Fibroblast of lung (primary cell): ENCODE results near the gene ZFAND2B. TPM values are rescaled to one million over a fixed set of nuclear protein-coding genes. Genes with fewer than 3 reads are reported as not detected.

ENCODE experiments used
- DNase-seq, 2 donors: peaks; one replicate each; pipeline versions ENCODE4 v3.0.0 to v3.0.0-alpha.2; 2010; ENCODE audit warnings: low read depth in 2 of 2
- H2AFZ ChIP-seq: 2 replicates; pipeline ENCODE4 v1.5.1; 2012; ENCODE audit warnings: low read length, control low read depth, inconsistent platforms
- H3K27ac ChIP-seq: 2 replicates; pipeline ENCODE4 v1.5.1; 2011; ENCODE audit warnings: low read length, control low read depth; ENCODE audit not compliant: insufficient read depth
- H3K27me3 ChIP-seq: 2 replicates; pipeline ENCODE4 v1.5.1; 2011; ENCODE audit warnings: mild to moderate bottlenecking, low read length; ENCODE audit not compliant: control insufficient read depth, insufficient read depth
- H3K36me3 ChIP-seq: 2 replicates; pipeline ENCODE4 v1.5.1; 2011; ENCODE audit warnings: low read length; ENCODE audit not compliant: control insufficient read depth, insufficient read depth
- H3K4me1 ChIP-seq: 2 replicates; pipeline ENCODE4 v1.5.1; 2011; ENCODE audit warnings: low read length; ENCODE audit not compliant: control insufficient read depth, insufficient read depth; ENCODE audit errors: extremely low read depth
- H3K4me2 ChIP-seq: 2 replicates; pipeline ENCODE4 v1.5.1; 2011; ENCODE audit warnings: low read length, control low read depth; ENCODE audit not compliant: insufficient read depth; ENCODE audit errors: extremely low read depth
- H3K4me3 ChIP-seq, 4 experiments: fragments of 200-600 bp in 1 of 4; sonication (generic) in 1 of 4; replicated peaks in 1 of 4; 2 replicates each; pipeline ENCODE4 v1.5.1; 2011 to 2016; ENCODE audit warnings: low read length in 4 of 4, low read depth in 3 of 4, mild to moderate bottlenecking in 3 of 4, control low read depth in 2 of 4, inconsistent platforms in 1 of 4, mixed read lengths in 1 of 4; ENCODE audit not compliant: insufficient read depth in 1 of 4; ENCODE audit errors: control extremely low read depth in 1 of 4
- H3K79me2 ChIP-seq: 2 replicates; pipeline ENCODE4 v1.5.1; 2012; ENCODE audit warnings: mild to moderate bottlenecking, low read length, inconsistent platforms; ENCODE audit not compliant: control insufficient read depth, insufficient read depth
- H3K9ac ChIP-seq: 2 replicates; pipeline ENCODE4 v1.5.1; 2011; ENCODE audit warnings: mild to moderate bottlenecking, low read length, control low read depth; ENCODE audit not compliant: insufficient read depth
- H3K9me3 ChIP-seq: 2 replicates; pipeline ENCODE4 v1.5.1; 2012; ENCODE audit warnings: low read depth, low read length; ENCODE audit not compliant: control insufficient read depth, insufficient read depth
- H4K20me1 ChIP-seq: 2 replicates; pipeline ENCODE4 v1.5.1; 2011; ENCODE audit warnings: low read length; ENCODE audit not compliant: control insufficient read depth, insufficient read depth; ENCODE audit errors: extremely low read depth
- EZH2 ChIP-seq: IDR thresholded peaks from 2 replicates; pipeline ENCODE4 v1.5.1; 2012; ENCODE audit warnings: low read length, control low read depth, mild to moderate bottlenecking; ENCODE audit errors: missing control alignments
- polyA plus RNA-seq, 2 donors: library from polyadenylated mRNA; depleted of rRNA in 1 of 2; stranded (reverse) in 1 of 2; unstranded in 1 of 2; fragments of >200 nt; gene quantifications; 2 replicates each; pipeline ENCODE4 v1.2.1, GENCODE V29; 2011 to 2012; ENCODE audit warnings: missing spikeins in 1 of 2
- total RNA-seq: library from RNA; depleted of rRNA; stranded (reverse); fragments of >200 nt; gene quantifications from 2 replicates; pipeline ENCODE4 v1.2.1, GENCODE V29; 2014
- TF ChIP-seq, protein P1 (sequence below), 2 donors: IDR thresholded peaks in 1 of 2; conservative IDR thresholded peaks in 1 of 2; 1 replicate in 1 of 2; 2 replicates in 1 of 2; pipeline ENCODE4 v1.5.1; 2011 to 2012; ENCODE audit warnings: low read length in 2 of 2, control low read depth in 1 of 2, inconsistent platforms in 1 of 2, low read depth in 1 of 2, mild to moderate bottlenecking in 1 of 2

ZFAND2B gene
- total and polyA plus RNA-seq, 2 donors (not counting 1 experiment from before 2014, with no cell fraction given), result 26.8 to 40.0 TPM

DNA sequence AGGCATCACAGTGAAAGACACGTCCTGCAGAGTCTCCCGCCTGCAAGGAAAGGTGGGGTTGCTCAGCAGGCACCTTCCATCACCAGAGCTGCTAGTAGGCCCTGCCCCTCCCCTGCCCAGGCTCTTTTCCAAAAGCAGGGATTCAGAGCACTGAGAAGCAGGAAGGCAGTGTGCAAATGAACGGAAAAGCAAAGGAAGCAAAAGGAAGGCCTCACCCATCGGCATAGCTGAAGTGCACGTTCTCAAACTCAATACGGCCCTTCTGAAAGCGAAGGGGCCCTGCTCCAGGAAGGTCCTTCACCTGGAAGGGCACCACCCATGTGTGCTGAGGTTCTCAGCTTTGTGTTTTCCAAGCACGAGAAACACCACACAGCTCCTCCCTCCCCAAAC, 6.4 kb downstream of the ZFAND2B start:
- H4K20me1 ChIP-seq, result no peaks in the 10 kb centered on the region
- no peaks in the 10 kb centered on the region for H3K27me3 ChIP-seq
- no peak overlapping the region for H3K9ac ChIP-seq
- no peak overlapping the region for H3K4me2 ChIP-seq
- H2AFZ ChIP-seq, result no peak overlapping the region
- H3K4me1 ChIP-seq, result peaks cover 12% of the 10 kb centered on the region
- TF ChIP-seq, protein P1, sequence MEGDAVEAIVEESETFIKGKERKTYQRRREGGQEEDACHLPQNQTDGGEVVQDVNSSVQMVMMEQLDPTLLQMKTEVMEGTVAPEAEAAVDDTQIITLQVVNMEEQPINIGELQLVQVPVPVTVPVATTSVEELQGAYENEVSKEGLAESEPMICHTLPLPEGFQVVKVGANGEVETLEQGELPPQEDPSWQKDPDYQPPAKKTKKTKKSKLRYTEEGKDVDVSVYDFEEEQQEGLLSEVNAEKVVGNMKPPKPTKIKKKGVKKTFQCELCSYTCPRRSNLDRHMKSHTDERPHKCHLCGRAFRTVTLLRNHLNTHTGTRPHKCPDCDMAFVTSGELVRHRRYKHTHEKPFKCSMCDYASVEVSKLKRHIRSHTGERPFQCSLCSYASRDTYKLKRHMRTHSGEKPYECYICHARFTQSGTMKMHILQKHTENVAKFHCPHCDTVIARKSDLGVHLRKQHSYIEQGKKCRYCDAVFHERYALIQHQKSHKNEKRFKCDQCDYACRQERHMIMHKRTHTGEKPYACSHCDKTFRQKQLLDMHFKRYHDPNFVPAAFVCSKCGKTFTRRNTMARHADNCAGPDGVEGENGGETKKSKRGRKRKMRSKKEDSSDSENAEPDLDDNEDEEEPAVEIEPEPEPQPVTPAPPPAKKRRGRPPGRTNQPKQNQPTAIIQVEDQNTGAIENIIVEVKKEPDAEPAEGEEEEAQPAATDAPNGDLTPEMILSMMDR (conservative IDR thresholded peaks at IDR 0.05 in 1 of 2, IDR thresholded peaks at IDR 0.05 in 1 of 2; ENCODE audit: low read depth in 1 of 2, low read length in 2 of 2), result no peak
- TF ChIP-seq EZH2, result no peak
- H3K79me2 ChIP-seq, result no peaks in the 10 kb centered on the region
- H3K4me3 ChIP-seq, result no peak overlapping the region
- no peaks in the 10 kb centered on the region for H3K9me3 ChIP-seq
- no peak for DNase-seq
- H3K36me3 ChIP-seq, result peaks cover 34% of the 10 kb centered on the region
- H3K27ac ChIP-seq, result no peak overlapping the region

GRCh38 chr2:219213486-219214071, 7.0 kb downstream of the ZFAND2B start:
- H3K9ac ChIP-seq, result no peak overlapping the region
- H3K27ac ChIP-seq, result no peak overlapping the region
- TF ChIP-seq EZH2, result no peak
- TF ChIP-seq, protein P1 (conservative IDR thresholded peaks at IDR 0.05 in 1 of 2, IDR thresholded peaks at IDR 0.05 in 1 of 2; ENCODE audit: low read depth in 1 of 2, low read length in 2 of 2), result no peak
- no peaks in the 10 kb centered on the region for H3K9me3 ChIP-seq
- no peaks in the 10 kb centered on the region for H4K20me1 ChIP-seq
- no peak for DNase-seq
- peaks cover 32% of the 10 kb centered on the region for H3K36me3 ChIP-seq
- H2AFZ ChIP-seq, result no peak overlapping the region
- no peak overlapping the region for H3K4me3 ChIP-seq
- H3K4me2 ChIP-seq, result no peak overlapping the region
- no peaks in the 10 kb centered on the region for H3K79me2 ChIP-seq
- no peaks in the 10 kb centered on the region for H3K27me3 ChIP-seq
- H3K4me1 ChIP-seq, result peaks cover 8% of the 10 kb centered on the region

- Histone ChIP-seq H4K20me1 (no peaks in the 10 kb centered on the region), H3K9me3 (no peaks in the 10 kb centered on the region), H3K36me3 (peaks cover 27% of the 10 kb centered on the region), H3K4me1 (peaks cover 8% of the 10 kb centered on the region), H3K27me3 (no peaks in the 10 kb centered on the region), H3K27ac (no peak overlapping the region), H3K9ac (no peak overlapping the region), H3K4me3 (no peak overlapping the region), H2AFZ (no peak overlapping the region), H3K4me2 (no peak overlapping the region), H3K79me2 (no peaks in the 10 kb centered on the region)
- TF ChIP-seq EZH2, result no peak
- TF ChIP-seq, protein P1 (conservative IDR thresholded peaks at IDR 0.05 in 1 of 2, IDR thresholded peaks at IDR 0.05 in 1 of 2; ENCODE audit: low read depth in 1 of 2, low read length in 2 of 2), result no peak
- DNase-seq, result no peak
Measured at GRCh38 chr2:219214141-219214540, 7.6 kb downstream of the ZFAND2B start.
